Esophagus (tissue), 2 donors: ENCODE measurements around the gene VEGFB. TPM values are rescaled to one million over a fixed set of nuclear protein-coding genes. Genes with fewer than 3 reads are reported as not detected.

ENCODE experiments used
- H3K27ac ChIP-seq, 2 donors: one replicate each; pipeline ENCODE4 v1.5.1; 2013; ENCODE audit warnings: low read depth in 2 of 2, mild to moderate bottlenecking in 2 of 2, inconsistent platforms in 1 of 2, low read length in 1 of 2, moderate library complexity in 1 of 2
- H3K27me3 ChIP-seq, 2 donors: one replicate each; pipeline ENCODE4 v1.6.1; 2013; ENCODE audit warnings: low read length in 2 of 2, control low read depth in 1 of 2, mild to moderate bottlenecking in 1 of 2; ENCODE audit not compliant: insufficient read depth in 2 of 2, control insufficient read depth in 1 of 2
- H3K36me3 ChIP-seq, 2 donors: one replicate each; pipeline ENCODE4 v1.6.1; 2013; ENCODE audit warnings: low read length in 1 of 2; ENCODE audit not compliant: control insufficient read depth in 2 of 2, insufficient read depth in 2 of 2
- H3K4me1 ChIP-seq, 2 donors: one replicate each; pipeline ENCODE4 v1.6.1; 2013; ENCODE audit warnings: low read length in 1 of 2; ENCODE audit not compliant: control insufficient read depth in 2 of 2, insufficient read depth in 2 of 2
- H3K4me3 ChIP-seq, 2 donors: one replicate each; pipeline ENCODE4 v1.5.1; 2013; ENCODE audit warnings: low read length in 2 of 2, mild to moderate bottlenecking in 2 of 2, low read depth in 1 of 2, moderate library complexity in 1 of 2
- H3K9me3 ChIP-seq, 2 donors: one replicate each; pipeline ENCODE4 v1.6.1; 2013; ENCODE audit warnings: mild to moderate bottlenecking in 2 of 2, low read depth in 1 of 2, low read length in 1 of 2, moderate library complexity in 1 of 2; ENCODE audit not compliant: control insufficient read depth in 2 of 2, insufficient read depth in 1 of 2
- WGBS, 2 donors: extraction: QIAGEN DNeasy Blood & Tissue Kit; methylation state at CpG; one replicate each; pipeline ENCODE4 v1.1.7; 2013; 5-methylcytosine and 5-hydroxymethylcytosine counted together
- polyA plus RNA-seq, 2 donors: library from polyadenylated mRNA; stranded (reverse); fragments of 200-250 nt; gene quantifications; one replicate each; pipeline ENCODE4 v1.2.3, GENCODE V29; 2013
- donor health status: healthy with polysubstance abuse.
- donor health status: Bipolar disorder and iron deficiency.

Gene VEGFB
- polyA plus RNA-seq, 2 donors, result 34.6 to 48.1 TPM

DNA sequence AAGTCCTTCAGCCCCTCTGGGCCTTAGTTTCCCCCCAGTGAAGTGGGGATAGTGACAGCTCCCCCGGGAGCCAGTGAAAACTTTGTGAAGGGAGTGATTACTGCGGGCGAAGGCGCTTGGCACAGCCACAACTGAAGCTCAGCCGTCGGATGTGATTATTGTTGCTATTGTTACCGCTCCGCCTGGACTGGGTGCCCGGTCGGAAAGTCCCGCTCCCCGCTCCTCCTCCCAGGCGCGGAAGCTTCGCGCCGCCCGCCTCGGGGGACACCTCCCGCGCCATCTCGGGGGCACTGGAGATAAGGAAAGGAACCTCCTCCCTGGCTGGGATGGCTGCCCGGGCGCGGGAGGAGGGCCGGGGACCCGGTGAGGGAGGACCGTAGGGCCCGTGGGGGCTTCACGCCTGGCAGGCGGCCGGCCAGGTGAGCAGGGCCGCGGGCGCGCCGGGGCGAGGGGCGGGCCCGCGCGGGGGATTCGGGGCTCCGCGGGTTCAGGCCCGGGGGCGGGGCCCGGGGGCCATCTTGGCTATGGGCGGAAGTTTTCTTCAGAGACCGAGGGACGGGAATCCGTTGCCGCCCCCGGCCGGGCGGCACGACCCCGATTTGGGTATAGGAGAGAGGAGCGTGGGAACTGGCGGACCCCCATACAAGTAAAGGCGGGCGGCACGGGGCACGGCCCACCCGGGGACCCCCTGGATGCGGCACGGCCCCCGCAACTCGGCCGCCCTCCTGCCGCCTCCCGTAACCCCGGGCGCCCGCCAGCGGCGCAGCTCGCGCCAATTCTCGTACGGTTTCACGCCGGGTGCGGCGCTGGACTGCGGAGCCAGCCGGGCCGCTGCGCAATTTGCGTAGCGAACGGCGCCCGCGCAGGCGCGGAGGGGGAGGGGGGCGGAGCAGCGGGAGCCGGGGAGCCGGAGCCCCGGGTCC, 50.8 kb downstream of the VEGFB start, which contains the start of gene GPR137:
Gene GPR137 (plus strand): TSS at position 887 of the 923 bp plus-strand sequence. CDS start 677 bp downstream, outside the sequence.
- Histone ChIP-seq H3K4me3 (peak within 1 kb of the TSS; percentile 63 to 74), H3K27me3 (no peaks in the 10 kb centered on the region), H3K36me3 (peaks cover 0 to 5% of the 10 kb centered on the region in 2 donors), H3K9me3 (no peaks in the 10 kb centered on the region), H3K4me1 (peaks cover 6 to 24% of the 10 kb centered on the region in 2 donors), H3K27ac (peak within 1 kb of the TSS; percentile 95 to 97)
- WGBS, 2 donors, result 0 to 1% methylated on average over 83 to 102 of the region's 102 CpGs

DNA sequence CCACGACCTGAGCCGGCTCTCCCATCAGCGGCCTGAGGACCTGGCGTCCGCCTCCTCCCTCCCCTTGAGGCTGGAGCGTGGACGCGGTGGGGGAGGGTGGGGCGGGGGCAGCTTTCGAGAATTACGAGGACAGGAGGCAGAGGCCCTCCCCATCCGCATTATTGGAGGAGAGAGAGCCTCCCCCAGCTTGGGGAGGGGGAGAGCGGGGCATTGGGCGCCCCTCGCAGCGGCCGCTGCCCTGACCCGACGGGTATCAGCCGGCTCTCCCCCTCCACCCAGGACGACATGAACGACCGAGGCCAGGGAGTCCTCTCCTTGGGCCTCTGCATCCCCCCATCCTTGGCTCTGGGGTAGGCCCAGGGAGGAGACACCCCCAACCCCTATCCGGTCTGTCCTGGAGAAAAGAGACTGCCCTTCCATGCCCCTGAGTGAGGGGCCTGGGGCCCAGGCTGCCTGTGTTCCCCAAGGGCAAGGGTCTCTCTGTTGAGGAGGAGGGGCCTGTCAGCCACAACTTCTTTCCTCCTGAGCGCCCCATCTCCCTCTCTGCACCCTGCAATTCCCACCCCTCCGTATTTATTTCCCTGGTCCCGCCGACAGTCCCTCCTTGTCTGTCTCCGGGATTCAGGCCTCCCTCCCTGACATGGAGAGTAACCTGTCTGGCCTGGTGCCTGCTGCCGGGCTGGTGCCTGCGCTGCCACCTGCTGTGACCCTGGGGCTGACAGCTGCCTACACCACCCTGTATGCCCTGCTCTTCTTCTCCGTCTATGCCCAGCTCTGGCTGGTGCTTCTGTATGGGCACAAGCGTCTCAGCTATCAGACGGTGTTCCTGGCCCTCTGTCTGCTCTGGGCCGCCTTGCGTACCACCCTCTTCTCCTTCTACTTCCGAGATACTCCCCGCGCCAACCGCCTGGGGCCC, 51.8 kb downstream of the VEGFB start:
- WGBS, 2 donors, result 21 to 29% methylated on average over 30 to 40 of the region's 40 CpGs
- no peaks in the 10 kb centered on the region for H3K9me3 ChIP-seq
- peak overlapping the region; percentile 63 to 74 for H3K4me3 ChIP-seq
- peaks cover 0 to 2% of the 10 kb centered on the region in 2 donors for H3K27me3 ChIP-seq
- peaks cover 6 to 24% of the 10 kb centered on the region in 2 donors for H3K4me1 ChIP-seq
- peak overlapping the region; percentile 54 to 97 for H3K27ac ChIP-seq
- H3K36me3 ChIP-seq, result peaks cover 0 to 5% of the 10 kb centered on the region in 2 donors

DNA sequence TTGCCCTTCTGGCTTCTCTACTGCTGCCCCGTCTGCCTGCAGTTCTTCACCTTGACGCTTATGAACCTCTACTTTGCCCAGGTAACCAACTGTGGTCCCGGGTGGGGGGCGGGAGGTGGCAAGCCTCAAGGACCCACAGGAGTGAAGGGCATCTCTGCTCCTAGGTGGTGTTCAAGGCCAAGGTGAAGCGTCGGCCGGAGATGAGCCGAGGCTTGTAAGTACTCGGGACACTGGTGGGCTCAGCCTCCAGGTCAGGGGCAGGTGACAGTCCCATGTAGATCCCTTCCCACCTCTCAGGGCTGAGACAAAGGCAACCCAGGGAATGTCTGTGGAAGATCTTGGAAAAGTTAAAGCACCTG, 52.4 kb downstream of the VEGFB start:
- H3K27me3 ChIP-seq, result peaks cover 0 to 7% of the 10 kb centered on the region in 2 donors
- H3K27ac ChIP-seq, result no peak overlapping the region
- peaks cover 0 to 5% of the 10 kb centered on the region in 2 donors for H3K36me3 ChIP-seq
- H3K4me1 ChIP-seq, result peaks cover 9 to 26% of the 10 kb centered on the region in 2 donors
- H3K4me3 ChIP-seq, result no peak overlapping the region
- 82 to 84% methylated on average over 9 of the region's 9 CpGs for WGBS, 2 donors
- H3K9me3 ChIP-seq, result no peaks in the 10 kb centered on the region

DNA sequence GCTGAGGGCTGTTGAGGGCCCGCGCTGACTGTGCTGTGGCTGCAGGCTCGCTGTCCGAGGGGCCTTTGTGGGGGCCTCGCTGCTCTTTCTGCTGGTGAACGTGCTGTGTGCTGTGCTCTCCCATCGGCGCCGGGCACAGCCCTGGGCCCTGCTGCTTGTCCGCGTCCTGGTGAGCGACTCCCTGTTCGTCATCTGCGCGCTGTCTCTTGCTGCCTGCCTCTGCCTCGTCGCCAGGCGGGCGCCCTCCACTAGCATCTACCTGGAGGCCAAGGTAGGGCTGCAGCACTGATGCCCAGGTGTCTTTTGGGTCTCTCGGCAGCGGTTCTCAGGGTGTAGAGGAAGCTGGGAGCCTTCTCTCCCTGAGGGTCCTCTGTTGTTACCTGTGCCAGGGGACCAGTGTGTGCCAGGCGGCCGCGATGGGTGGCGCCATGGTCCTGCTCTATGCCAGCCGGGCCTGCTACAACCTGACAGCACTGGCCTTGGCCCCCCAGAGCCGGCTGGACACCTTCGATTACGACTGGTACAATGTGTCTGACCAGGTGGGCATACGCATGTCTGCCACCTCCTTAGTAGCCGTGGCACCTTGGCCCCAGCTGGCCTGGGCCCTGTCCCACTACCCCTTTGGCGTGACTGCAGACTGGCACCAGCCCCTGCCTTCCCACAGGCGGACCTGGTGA, 53.4 kb downstream of the VEGFB start:
- Histone ChIP-seq H3K27ac (no peak overlapping the region), H3K9me3 (no peaks in the 10 kb centered on the region), H3K27me3 (peaks cover 0 to 17% of the 10 kb centered on the region in 2 donors), H3K4me1 (peaks cover 11 to 28% of the 10 kb centered on the region in 2 donors), H3K4me3 (no peak overlapping the region), H3K36me3 (peaks cover 0 to 2% of the 10 kb centered on the region in 2 donors)
- WGBS, 2 donors, result 93 to 94% methylated on average over 33 of the region's 33 CpGs

DNA sequence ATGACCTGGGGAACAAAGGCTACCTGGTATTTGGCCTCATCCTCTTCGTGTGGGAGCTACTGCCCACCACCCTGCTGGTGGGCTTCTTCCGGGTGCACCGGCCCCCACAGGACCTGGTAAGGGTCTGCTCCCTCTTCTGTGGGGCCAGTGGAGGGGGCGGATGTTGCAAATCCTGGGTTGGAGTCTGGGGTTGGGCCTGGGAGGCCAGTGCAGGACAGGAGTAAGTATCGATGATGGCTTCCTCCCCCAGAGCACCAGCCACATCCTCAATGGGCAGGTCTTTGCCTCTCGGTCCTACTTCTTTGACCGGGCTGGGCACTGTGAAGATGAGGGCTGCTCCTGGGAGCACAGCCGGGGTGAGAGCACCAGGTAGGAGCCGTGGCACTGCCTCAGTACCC, 54.0 kb downstream of the VEGFB start:
- Histone ChIP-seq H3K4me1 (peaks cover 11 to 25% of the 10 kb centered on the region in 2 donors), H3K27ac (no peak overlapping the region), H3K4me3 (no peak overlapping the region), H3K27me3 (peaks cover 0 to 21% of the 10 kb centered on the region in 2 donors), H3K9me3 (no peaks in the 10 kb centered on the region), H3K36me3 (peaks cover 0 to 2% of the 10 kb centered on the region in 2 donors)
- WGBS, 2 donors, result 91 to 92% methylated on average over 9 of the region's 9 CpGs

Other genes with a start within 250 kb of the VEGFB start
- 10 to 100 TPM; 54.6 to 91.5 TPM for gene OTUB1, start 248.1 kb upstream of the VEGFB start, polyA plus RNA-seq
- under 1 TPM; 0.04 to 0.08 TPM for gene FLRT1, start 198.7 kb upstream of the VEGFB start, polyA plus RNA-seq
- 10 to 100 TPM; 25.6 to 75.6 TPM for gene MACROD1, start 68.5 kb upstream of the VEGFB start, polyA plus RNA-seq
- 10 to 100 TPM; 60.0 to 69.4 TPM for gene STIP1, start 48.4 kb upstream of the VEGFB start, polyA plus RNA-seq
- gene FERMT3, start 27.9 kb upstream of the VEGFB start, polyA plus RNA-seq, result 1 to 10 TPM; 4.4 to 5.8 TPM
- 10 to 100 TPM; 44.9 to 61.1 TPM for gene TRPT1, start 8.4 kb upstream of the VEGFB start, polyA plus RNA-seq
- gene NUDT22, start 8.3 kb upstream of the VEGFB start, polyA plus RNA-seq, result 10 to 100 TPM; 49.5 to 55.1 TPM
- gene DNAJC4, start 4.0 kb upstream of the VEGFB start, polyA plus RNA-seq, result 10 to 100 TPM; 31.2 to 53.7 TPM
- 100 to 1,000 TPM; 119 to 202 TPM for gene FKBP2, start 6.5 kb downstream of the VEGFB start, polyA plus RNA-seq
- 100 to 1,000 TPM; 211 to 349 TPM for gene PPP1R14B, start 12.4 kb downstream of the VEGFB start, polyA plus RNA-seq
- gene PLCB3, start 16.9 kb downstream of the VEGFB start, polyA plus RNA-seq, result 10 to 100 TPM; 24.6 to 37.4 TPM
- 10 to 100 TPM; 57.4 to 64.8 TPM for gene BAD, start 50.1 kb downstream of the VEGFB start, polyA plus RNA-seq
- 10 to 100 TPM; 18.6 to 22.7 TPM for gene GPR137, start 51.3 kb downstream of the VEGFB start, polyA plus RNA-seq
- gene KCNK4, start 56.7 kb downstream of the VEGFB start, polyA plus RNA-seq, result not detected
- under 1 TPM; 0.37 to 0.39 TPM for gene CATSPERZ, start 65.8 kb downstream of the VEGFB start, polyA plus RNA-seq
- 10 to 100 TPM; 63.7 to 85.4 TPM for gene ESRRA, start 70.9 kb downstream of the VEGFB start, polyA plus RNA-seq
- 100 to 1,000 TPM; 201 to 211 TPM for gene TRMT112, start 83.0 kb downstream of the VEGFB start, polyA plus RNA-seq
- 100 to 1,000 TPM; 442 to 808 TPM for gene PRDX5, start 83.5 kb downstream of the VEGFB start, polyA plus RNA-seq
- gene CCDC88B, start 105.6 kb downstream of the VEGFB start, polyA plus RNA-seq, result 10 to 100 TPM; 11.2 to 33.3 TPM
- 10 to 100 TPM; 28.5 to 31.2 TPM for gene RPS6KA4, start 124.6 kb downstream of the VEGFB start, polyA plus RNA-seq